Measurements from ENCODE around the gene IGFBPL1.

Gene IGFBPL1

DNA sequence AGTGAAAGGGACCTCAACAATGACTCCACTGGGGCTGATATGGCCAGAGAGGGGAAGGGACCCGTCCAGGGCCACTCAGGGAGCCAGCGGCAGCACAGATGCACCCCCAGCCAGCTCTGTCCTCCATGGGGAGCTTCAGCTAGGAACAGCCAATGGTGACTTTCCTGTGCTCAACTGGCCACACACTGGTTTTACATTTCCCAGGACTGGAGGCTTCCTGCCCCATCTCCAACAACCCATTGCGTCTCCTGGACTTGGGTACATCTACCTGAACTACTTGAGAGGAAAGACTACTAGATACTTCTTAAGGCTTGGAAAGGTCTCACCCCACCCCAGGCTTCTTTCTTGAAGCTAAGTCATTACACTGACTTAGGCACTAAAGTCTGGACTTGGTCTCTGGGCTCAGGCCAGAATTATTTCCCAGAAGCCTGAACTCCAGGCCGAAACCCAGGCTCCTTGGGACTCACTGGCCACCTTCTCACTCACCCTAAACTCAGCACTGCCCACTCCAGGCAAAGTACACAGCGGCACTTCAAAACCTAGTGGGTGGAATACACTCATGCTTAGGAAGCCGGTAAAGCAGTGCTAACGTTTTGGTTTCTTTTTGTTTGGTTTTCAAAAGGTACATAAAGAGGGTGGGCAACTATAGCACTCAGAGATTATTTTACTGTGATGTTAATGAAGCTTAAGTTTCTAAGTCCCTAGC is 1.5 kb downstream of the IGFBPL1 start:
- DNase-seq (ENCODE audit: low read depth): no peak
- no peak overlapping the region for H3K4me3 ChIP-seq (ENCODE audit: low read depth, low read length)
- in situ Hi-C loops (cut with HindIII; ENCODE audit: low sequenced_read_pairs): no loop called here
- TF ChIP-seq, protein P1, sequence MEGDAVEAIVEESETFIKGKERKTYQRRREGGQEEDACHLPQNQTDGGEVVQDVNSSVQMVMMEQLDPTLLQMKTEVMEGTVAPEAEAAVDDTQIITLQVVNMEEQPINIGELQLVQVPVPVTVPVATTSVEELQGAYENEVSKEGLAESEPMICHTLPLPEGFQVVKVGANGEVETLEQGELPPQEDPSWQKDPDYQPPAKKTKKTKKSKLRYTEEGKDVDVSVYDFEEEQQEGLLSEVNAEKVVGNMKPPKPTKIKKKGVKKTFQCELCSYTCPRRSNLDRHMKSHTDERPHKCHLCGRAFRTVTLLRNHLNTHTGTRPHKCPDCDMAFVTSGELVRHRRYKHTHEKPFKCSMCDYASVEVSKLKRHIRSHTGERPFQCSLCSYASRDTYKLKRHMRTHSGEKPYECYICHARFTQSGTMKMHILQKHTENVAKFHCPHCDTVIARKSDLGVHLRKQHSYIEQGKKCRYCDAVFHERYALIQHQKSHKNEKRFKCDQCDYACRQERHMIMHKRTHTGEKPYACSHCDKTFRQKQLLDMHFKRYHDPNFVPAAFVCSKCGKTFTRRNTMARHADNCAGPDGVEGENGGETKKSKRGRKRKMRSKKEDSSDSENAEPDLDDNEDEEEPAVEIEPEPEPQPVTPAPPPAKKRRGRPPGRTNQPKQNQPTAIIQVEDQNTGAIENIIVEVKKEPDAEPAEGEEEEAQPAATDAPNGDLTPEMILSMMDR (IDR thresholded peaks at IDR 0.05; ENCODE audit: low read depth, low read length, missing control alignments): no peak

DNA sequence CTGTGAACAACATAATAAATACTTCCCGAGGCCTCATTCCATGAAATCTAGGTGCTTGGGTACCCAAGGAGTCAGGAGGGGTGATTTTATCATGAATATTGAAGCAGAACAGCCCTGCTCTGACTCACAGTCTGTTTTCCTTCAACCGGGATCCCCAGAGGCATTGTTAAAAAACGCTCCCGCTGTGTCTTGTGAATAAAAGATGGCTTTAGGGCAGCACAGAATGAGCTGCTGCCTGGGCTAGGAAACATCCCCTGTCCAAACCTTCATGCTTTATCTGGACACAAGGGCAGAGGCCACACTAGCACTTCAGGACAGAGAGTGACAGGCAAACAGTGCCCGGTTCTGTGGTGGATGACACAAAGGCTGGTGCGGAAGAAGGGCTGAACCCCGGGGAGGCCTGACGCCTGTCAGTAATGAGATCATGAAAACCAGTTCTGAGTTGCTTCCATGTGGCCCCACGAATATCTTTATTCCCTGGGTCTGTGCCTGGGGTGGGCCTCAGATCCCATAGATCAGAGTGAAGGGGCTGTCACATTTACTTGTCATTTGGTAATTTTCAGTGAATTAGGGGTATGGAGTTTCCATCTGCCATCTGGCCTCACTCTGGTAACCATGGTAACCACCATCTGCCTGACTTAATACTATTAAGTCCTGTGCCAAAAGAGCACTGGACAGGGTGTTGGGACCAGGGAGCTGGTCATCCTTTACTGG is 2.6 kb downstream of the IGFBPL1 start:
- H3K4me3 ChIP-seq (ENCODE audit: low read depth, low read length): no peak overlapping the region
- no peak for DNase-seq (ENCODE audit: low read depth)
- TF ChIP-seq, protein P1 (IDR thresholded peaks at IDR 0.05; ENCODE audit: low read depth, low read length, missing control alignments): no peak
- in situ Hi-C loops (cut with HindIII; ENCODE audit: low sequenced_read_pairs): no loop called here

- in situ Hi-C loops (cut with HindIII; ENCODE audit: low sequenced_read_pairs): no loop called here
- no peak for DNase-seq (ENCODE audit: low read depth)
- H3K4me3 ChIP-seq (ENCODE audit: low read depth, low read length): no peak overlapping the region
- TF ChIP-seq, protein P1 (IDR thresholded peaks at IDR 0.05; ENCODE audit: low read depth, low read length, missing control alignments): no peak
Observed at GRCh38 chr9:38419181-38419580, 5.1 kb downstream of the IGFBPL1 start.

DNA sequence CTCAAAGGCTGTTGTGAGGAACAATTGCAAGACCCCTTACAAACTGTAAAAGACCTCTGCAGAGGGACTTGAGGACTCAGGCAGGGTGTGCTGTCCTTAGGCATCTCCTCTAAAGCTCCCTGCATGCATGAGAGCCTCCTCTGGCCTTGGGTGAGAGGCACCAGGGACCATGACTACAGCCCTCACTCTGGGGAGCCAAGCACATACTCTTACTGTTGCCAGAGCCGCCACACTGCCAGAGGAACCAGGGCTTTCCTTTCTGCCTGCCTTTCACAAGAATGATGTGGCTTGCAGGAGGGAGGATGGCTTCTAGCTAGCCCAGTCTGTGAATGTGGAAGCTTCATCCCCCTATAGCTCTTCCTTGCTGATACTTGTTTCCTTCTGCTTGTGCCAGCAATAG is 5.9 kb downstream of the IGFBPL1 start:
- TF ChIP-seq, protein P1 (IDR thresholded peaks at IDR 0.05; ENCODE audit: low read depth, low read length, missing control alignments): no peak
- in situ Hi-C loops (cut with HindIII; ENCODE audit: low sequenced_read_pairs): no loop called here
- no peak overlapping the region for H3K4me3 ChIP-seq (ENCODE audit: low read depth, low read length)
- no peak for DNase-seq (ENCODE audit: low read depth)

- TF ChIP-seq, protein P1 (IDR thresholded peaks at IDR 0.05; ENCODE audit: low read depth, low read length, missing control alignments): peak; percentile 51
- no peak for DNase-seq (ENCODE audit: low read depth)
- no peak overlapping the region for H3K4me3 ChIP-seq (ENCODE audit: low read depth, low read length)
- in situ Hi-C loops (cut with HindIII; ENCODE audit: low sequenced_read_pairs): no loop called here
Observed at GRCh38 chr9:38417003-38417945, 7.0 kb downstream of the IGFBPL1 start.

- in situ Hi-C loops (cut with HindIII; ENCODE audit: low sequenced_read_pairs): no loop called here
- TF ChIP-seq, protein P1 (IDR thresholded peaks at IDR 0.05; ENCODE audit: low read depth, low read length, missing control alignments): no peak
- no peak for DNase-seq (ENCODE audit: low read depth)
- H3K4me3 ChIP-seq (ENCODE audit: low read depth, low read length): no peak overlapping the region
Observed at GRCh38 chr9:38416461-38416860, 7.8 kb downstream of the IGFBPL1 start.

All from astrocyte of the cerebellum (primary cell).